OCI-LY3 (cell line): ENCODE data around the gene CDR2.
"Not testable (repeated sequence)": the region's sequence is repeated elsewhere in the genome, so short reads cannot be mapped to it uniquely, and the experiment has no call there.

Source experiments
- H2AFZ ChIP-seq: fragments of 200-600, 300-600 bp; shearing (Covaris generic); 2 replicates; pipeline ENCODE4 v1.6.0; 2014; ENCODE audit warnings: antibody characterized with exemption, low read depth, low read length
- H3K27ac ChIP-seq: fragments of 200-600, 300-600 bp; sonication (generic); 2 replicates; pipeline ENCODE4 v1.5.1; 2014; ENCODE audit warnings: mild to moderate bottlenecking, low read length, moderate library complexity, mixed read lengths
- H3K27me3 ChIP-seq: fragments of 200-600, 300-600 bp; sonication (generic); 2 replicates; pipeline ENCODE4 v1.6.1; 2014; ENCODE audit warnings: low read depth, low read length, mixed read lengths
- H3K36me3 ChIP-seq: fragments of 200-600, 300-600 bp; sonication (generic); replicated peaks from 2 replicates; pipeline ENCODE3; 2014; ENCODE audit warnings: low read depth, low read length, mixed read lengths
- H3K4me1 ChIP-seq: fragments of 300-600, 200-600 bp; sonication (generic); 2 replicates; pipeline ENCODE4 v1.6.1; 2014; ENCODE audit warnings: low read length, mixed read lengths
- H3K4me2 ChIP-seq: fragments of 200-600, 300-600 bp; sonication (generic); 2 replicates; pipeline ENCODE4 v1.6.1; 2014; ENCODE audit warnings: low read length, mixed read lengths
- H3K4me3 ChIP-seq: fragments of 300-600, 200-600 bp; sonication (generic); 2 replicates; pipeline ENCODE4 v1.5.1; 2014; ENCODE audit warnings: antibody characterized with exemption, mild to moderate bottlenecking, low read length, moderate library complexity
- H3K79me2 ChIP-seq: fragments of 300-600, 200-600 bp; shearing (Covaris generic); 2 replicates; pipeline ENCODE4 v1.6.1; 2014; ENCODE audit warnings: mild to moderate bottlenecking, low read length, mixed read lengths
- H3K9ac ChIP-seq: fragments of 300-600, 200-600 bp; shearing (Covaris generic); 2 replicates; pipeline ENCODE4 v1.6.0; 2014; ENCODE audit warnings: mild to moderate bottlenecking, low read length, moderate library complexity
- H3K9me3 ChIP-seq: fragments of 200-600, 300-600 bp; shearing (Covaris generic); 2 replicates; pipeline ENCODE4 v1.6.1; 2014; ENCODE audit warnings: low read length, mixed read lengths; ENCODE audit not compliant: insufficient read depth
- H4K20me1 ChIP-seq: fragments of 200-600, 300-600 bp; sonication (generic); 2 replicates; pipeline ENCODE4 v1.6.1; 2016; ENCODE audit warnings: low read length, mixed read lengths; ENCODE audit not compliant: insufficient read depth
- CTCF ChIP-seq: fragments of 200-600, 300-600 bp; sonication (generic); IDR thresholded peaks from 2 replicates; pipeline ENCODE4 v1.5.1; 2014; ENCODE audit warnings: antibody characterized with exemption, low read length, low read depth
- EZH2phosphoT487 ChIP-seq: fragments of 200-600 bp; shearing (Covaris generic); IDR thresholded peaks from 2 replicates; pipeline ENCODE4 v1.6.1; 2018; ENCODE audit warnings: antibody characterized with exemption, mixed run types, low read depth

Gene CDR2

GRCh38 chr16:22353191-22353919 is 21.1 kb downstream of the CDR2 start:
- H3K9ac ChIP-seq, result no peak overlapping the region
- TF ChIP-seq EZH2phosphoT487, result no peak
- no peak for TF ChIP-seq CTCF
- H3K4me1 ChIP-seq, result peaks cover 29% of the 10 kb centered on the region
- H3K4me3 ChIP-seq, result no peak overlapping the region
- peak overlapping the region; percentile 44 for H3K27ac ChIP-seq
- peak overlapping the region; percentile 33 for H3K4me2 ChIP-seq
- no peaks in the 10 kb centered on the region for H3K27me3 ChIP-seq
- H3K36me3 ChIP-seq, result peaks cover 35% of the 10 kb centered on the region
- peaks cover 39% of the 10 kb centered on the region for H3K79me2 ChIP-seq
- no peak overlapping the region for H2AFZ ChIP-seq
- H3K9me3 ChIP-seq, result no peaks in the 10 kb centered on the region
- H4K20me1 ChIP-seq, result peaks cover 7% of the 10 kb centered on the region; the same call in 1 of the 2 replicates

- Histone ChIP-seq H3K27ac (no peak overlapping the region), H4K20me1 (peaks cover 7% of the 10 kb centered on the region; the same call in 1 of the 2 replicates), H3K79me2 (peaks cover 35% of the 10 kb centered on the region), H3K36me3 (peaks cover 33% of the 10 kb centered on the region), H3K4me2 (no peak overlapping the region), H3K4me1 (peaks cover 29% of the 10 kb centered on the region), H2AFZ (no peak overlapping the region), H3K4me3 (no peak overlapping the region), H3K27me3 (no peaks in the 10 kb centered on the region), H3K9ac (no peak overlapping the region), H3K9me3 (no peaks in the 10 kb centered on the region)
- TF ChIP-seq CTCF (no peak), EZH2phosphoT487 (no peak)
These were observed 21.7 kb downstream of the CDR2 start for GRCh38 chr16:22352723-22353122.

GRCh38 chr16:22352140-22352539 is 22.3 kb downstream of the CDR2 start:
- Histone ChIP-seq H3K27me3 (no peaks in the 10 kb centered on the region), H3K27ac (no peak overlapping the region), H2AFZ (no peak overlapping the region), H4K20me1 (peaks cover 7% of the 10 kb centered on the region; the same call in 1 of the 2 replicates), H3K9ac (no peak overlapping the region), H3K4me2 (no peak overlapping the region), H3K79me2 (peaks cover 30% of the 10 kb centered on the region), H3K9me3 (no peaks in the 10 kb centered on the region), H3K36me3 (peaks cover 33% of the 10 kb centered on the region), H3K4me1 (peaks cover 29% of the 10 kb centered on the region), H3K4me3 (no peak overlapping the region)
- TF ChIP-seq CTCF (no peak), EZH2phosphoT487 (no peak)

- Histone ChIP-seq H3K79me2 (peaks cover 29% of the 10 kb centered on the region), H3K36me3 (peaks cover 42% of the 10 kb centered on the region)
These were observed 23.4 kb downstream of the CDR2 start for GRCh38 chr16:22351017-22351416.

More at GRCh38 chr16:22351017-22351416, 23.4 kb downstream of the CDR2 start:
- not testable (repeated sequence) for H3K27ac ChIP-seq, H3K9ac ChIP-seq, H2AFZ ChIP-seq, H3K4me3 ChIP-seq, H4K20me1 ChIP-seq, H3K9me3 ChIP-seq, H3K27me3 ChIP-seq, H3K4me2 ChIP-seq
- peaks cover 27% of the 10 kb centered on the region for H3K4me1 ChIP-seq
